B cell (primary cell): Measurements from ENCODE around the gene ARMC12. TPM values are rescaled to one million over a fixed set of nuclear protein-coding genes. Genes with fewer than 3 reads are reported as not detected.

Source experiments
- ATAC-seq: fragments of 200-7000 bp; cut with Tn5 transposase; one replicate; pipeline ENCODE4 v1.10.0; 2021; ENCODE audit warnings: low read depth, mild to moderate bottlenecking, moderate number of reproducible peaks, moderate library complexity
- CTCF ChIA-PET: fragments of 350-600 bp; sonication (Branson Sonifier 250); formaldehyde crosslinking; loops from one replicate; lab custom pipeline; 2021; ENCODE audit warnings: antibody characterized with exemption, inconsistent platforms; lab: Charles Lee
- POLR2A ChIA-PET: fragments of 350-600 bp; sonication (Branson Sonifier 250); formaldehyde crosslinking; loops from one replicate; lab custom pipeline; 2021; ENCODE audit warnings: antibody characterized with exemption; lab: Charles Lee
- DNase-seq: peaks from one replicate; pipeline ENCODE4 v3.0.0; 2013
- H2AFZ ChIP-seq: 2 replicates; pipeline ENCODE4 v1.6.1; 2012; ENCODE audit warnings: mild to moderate bottlenecking, low read depth, low read length; ENCODE audit not compliant: insufficient read depth, poor library complexity, severe bottlenecking
- H3K27ac ChIP-seq, 2 donors: 1 replicate in 1 of 2; 2 replicates in 1 of 2; pipeline ENCODE4 v1.5.1; 2012 to 2013; ENCODE audit warnings: low read length in 2 of 2, mild to moderate bottlenecking in 2 of 2, moderate library complexity in 1 of 2
- H3K27me3 ChIP-seq, 4 experiments: fragments of 200-600 bp in 1 of 4; sonication (generic) in 1 of 4; replicated peaks in 1 of 4; 1 replicate in 2 of 4; 2 replicates in 2 of 4; pipeline versions ENCODE4 v1.6.1 to v1.7.0; 2013 to 2016; ENCODE audit warnings: low read length in 3 of 4, mild to moderate bottlenecking in 2 of 4, mixed read lengths in 1 of 4, moderate library complexity in 1 of 4; ENCODE audit not compliant: insufficient read depth in 4 of 4, control insufficient read depth in 3 of 4; ENCODE audit errors: control extremely low read depth in 1 of 4
- H3K36me3 ChIP-seq, 2 experiments: replicated peaks in 1 of 2; 1 replicate in 1 of 2; 2 replicates in 1 of 2; pipeline versions ENCODE4 v1.6.1 to v1.7.1; 2013; ENCODE audit warnings: low read length in 1 of 2; ENCODE audit not compliant: insufficient read depth in 2 of 2, control insufficient read depth in 1 of 2; ENCODE audit errors: control extremely low read depth in 1 of 2, extremely low read depth in 1 of 2
- H3K4me1 ChIP-seq, 2 donors: fragments of 200-600 bp in 1 of 2; sonication (generic) in 1 of 2; 1 replicate in 1 of 2; 2 replicates in 1 of 2; pipeline versions ENCODE4 v1.5.1 to v1.6.1; 2013 to 2017; ENCODE audit warnings: low read length in 2 of 2; ENCODE audit not compliant: control insufficient read depth in 2 of 2, insufficient read depth in 2 of 2
- H3K4me2 ChIP-seq: replicated peaks from 2 replicates; pipeline ENCODE3; 2012; ENCODE audit warnings: mild to moderate bottlenecking, low read depth, low read length; ENCODE audit not compliant: poor library complexity, severe bottlenecking
- H3K4me3 ChIP-seq, 5 experiments: fragments of 200-600 bp in 1 of 5; sonication (generic) in 1 of 5; 1 replicate in 3 of 5; 2 replicates in 2 of 5; pipeline versions ENCODE4 v1.5.1 to v1.7.0; 2011 to 2016; ENCODE audit warnings: low read length in 4 of 5, mild to moderate bottlenecking in 4 of 5, low read depth in 2 of 5, control low read depth in 1 of 5, moderate library complexity in 1 of 5; ENCODE audit not compliant: insufficient read depth in 1 of 5; ENCODE audit errors: control extremely low read depth in 1 of 5, extremely low read depth in 1 of 5
- H3K79me2 ChIP-seq: fragments of 200-600 bp; sonication (generic); one replicate; pipeline ENCODE4 v1.6.0; 2016; ENCODE audit warnings: low read length; ENCODE audit not compliant: control insufficient read depth, insufficient read depth
- H3K9ac ChIP-seq: fragments of 200-600 bp; sonication (generic); 2 replicates; pipeline ENCODE4 v1.6.1; 2017; ENCODE audit warnings: mild to moderate bottlenecking, low read length, moderate library complexity
- H3K9me3 ChIP-seq, 3 donors: one replicate each; pipeline versions ENCODE4 v1.6.1 to v1.7.1; 2013; ENCODE audit warnings: low read length in 2 of 3; ENCODE audit not compliant: control insufficient read depth in 2 of 3, insufficient read depth in 1 of 3; ENCODE audit errors: control extremely low read depth in 1 of 3
- H4K20me1 ChIP-seq: 2 replicates; pipeline ENCODE4 v1.6.0; 2012; ENCODE audit warnings: mild to moderate bottlenecking, low read length; ENCODE audit not compliant: insufficient read depth, control insufficient read depth, poor library complexity, severe bottlenecking
- H3K27ac Mint-ChIP-seq: one replicate; pipeline ENCODE4 v1.8.0; 2021; ENCODE audit warnings: mixed read lengths
- H3K27me3 Mint-ChIP-seq: one replicate; pipeline ENCODE4 v1.8.0; 2021; ENCODE audit warnings: mixed read lengths
- H3K4me1 Mint-ChIP-seq: one replicate; pipeline ENCODE4 v1.8.0; 2021; ENCODE audit warnings: mixed read lengths
- H3K4me3 Mint-ChIP-seq: one replicate; pipeline ENCODE4 v1.8.0; 2021; ENCODE audit warnings: mixed read lengths
- H3K9me3 Mint-ChIP-seq: one replicate; pipeline ENCODE4 v1.8.0; 2022; ENCODE audit warnings: mixed read lengths; ENCODE audit not compliant: insufficient read depth
- CTCF ChIP-seq: fragments of 200-600 bp; IDR thresholded peaks from one replicate; pipeline ENCODE4 v1.8.0; 2022; ENCODE audit warnings: antibody characterized with exemption, mild to moderate bottlenecking
- EZH2 ChIP-seq: IDR thresholded peaks from 2 replicates; pipeline ENCODE4 v1.6.1; 2012; ENCODE audit warnings: borderline replicate concordance, low read depth, mild to moderate bottlenecking, moderate library complexity, low read length; ENCODE audit not compliant: insufficient read depth, poor library complexity, severe bottlenecking
- WGBS: methylation state at CpG from one replicate; pipeline ENCODE4 v1.1.5; 2013; ENCODE audit warnings: missing lambda C conversion rate; ENCODE audit not compliant: insufficient coverage; 5-methylcytosine and 5-hydroxymethylcytosine counted together
- intact Hi-C: fragments of 100-400 bp; cut with micrococcal nuclease; formaldehyde crosslinking; loops from one replicate; pipeline ENCODE4 v1.10.0; 2022
- polyA plus RNA-seq: library from polyadenylated mRNA; depleted of rRNA; stranded (reverse); fragments of >200 nt; gene quantifications from 2 replicates; pipeline ENCODE4 v1.2.3, GENCODE V29; 2012
- total RNA-seq, 2 donors: library from RNA; stranded (reverse); fragments of 120-200 nt in 1 of 2; gene quantifications; 1 replicate in 1 of 2; 2 replicates in 1 of 2; pipeline versions ENCODE4 v1.2.3 to v1.2.4, GENCODE V29; 2013 to 2022

Gene ARMC12
- total and polyA plus RNA-seq, 2 donors (not counting 1 experiment from before 2014, with no cell fraction given) = 0.52 to 2.8 TPM

- ATAC-seq (no peak), DNase-seq (no peak)
- Mint-ChIP-seq H3K9me3 (no peaks in the 10 kb centered on the region), H3K27ac (no peak overlapping the region), H3K4me3 (no peak overlapping the region), H3K27me3 (no peaks in the 10 kb centered on the region), H3K4me1 (peaks cover 43% of the 10 kb centered on the region)
- H3K9me3 ChIP-seq = no peaks in the 10 kb centered on the region
- intact Hi-C loops = loop anchor here (5.0 kb wide), 1 partner anchor 49 kb away; no protein-coding TSS in a partner anchor
- TF ChIP-seq EZH2 (no peak), CTCF (no peak)
- H2AFZ ChIP-seq = no peak overlapping the region
- WGBS = no CpG with 5 or more reads among the region's 2 CpGs
- no peak overlapping the region for H3K27ac ChIP-seq
- no peaks in the 10 kb centered on the region for H4K20me1 ChIP-seq
- ChIA-PET POLR2A (interaction anchor here (0.9 kb wide), 1 partner anchor 14 kb away, joined by 3 read pairs; no protein-coding TSS in a partner anchor), CTCF (interaction anchor here (0.9 to 7.0 kb wide), 2 partner anchors 20 to 27 kb away, joined by 4 to 48 read pairs; partner anchors contain the start of gene ARMC12)
- H3K9ac ChIP-seq = no peak overlapping the region
- H3K4me3 ChIP-seq = no peak overlapping the region
- no peaks in the 10 kb centered on the region for H3K27me3 ChIP-seq
- no peaks in the 10 kb centered on the region for H3K36me3 ChIP-seq
- no peaks in the 10 kb centered on the region for H3K79me2 ChIP-seq
- H3K4me2 ChIP-seq = no peak overlapping the region
- peaks cover 37 to 40% of the 10 kb centered on the region in 2 donors for H3K4me1 ChIP-seq
Measured at GRCh38 chr6:35716798-35717197, 20.0 kb upstream of the ARMC12 start.
